GM21576 (cell line): ENCODE data around the gene CYSRT1.
A peak's percentile ranks its signal among the peaks of the same experiment; 100 is the strongest.
"Not testable (repeated sequence)": the region's sequence is repeated elsewhere in the genome, so short reads cannot be mapped to it uniquely, and the experiment has no call there.

Source experiments
- ATAC-seq: cut with Tn5 transposase; IDR thresholded peaks from one replicate; pipeline ENCODE4 v1.9.1; 2021; ENCODE audit warnings: mild to moderate bottlenecking, moderate library complexity; ENCODE audit not compliant: unreplicated experiment

CYSRT1 gene

DNA sequence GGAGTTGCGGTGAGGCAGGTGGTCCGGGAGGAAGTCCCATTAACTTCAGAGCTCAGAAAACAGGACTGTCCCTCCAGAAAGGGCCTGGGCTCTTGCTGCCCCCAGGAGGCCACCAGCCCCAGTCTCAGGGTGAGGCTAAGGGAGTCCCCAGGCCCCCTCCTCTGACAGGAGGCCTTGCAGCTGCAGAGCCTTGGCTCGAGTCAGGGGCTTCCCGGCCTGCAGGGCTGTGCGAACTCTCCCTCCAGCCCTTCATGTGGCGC is 22.9 kb downstream of the CYSRT1 start:
- ATAC-seq, result no peak

DNA sequence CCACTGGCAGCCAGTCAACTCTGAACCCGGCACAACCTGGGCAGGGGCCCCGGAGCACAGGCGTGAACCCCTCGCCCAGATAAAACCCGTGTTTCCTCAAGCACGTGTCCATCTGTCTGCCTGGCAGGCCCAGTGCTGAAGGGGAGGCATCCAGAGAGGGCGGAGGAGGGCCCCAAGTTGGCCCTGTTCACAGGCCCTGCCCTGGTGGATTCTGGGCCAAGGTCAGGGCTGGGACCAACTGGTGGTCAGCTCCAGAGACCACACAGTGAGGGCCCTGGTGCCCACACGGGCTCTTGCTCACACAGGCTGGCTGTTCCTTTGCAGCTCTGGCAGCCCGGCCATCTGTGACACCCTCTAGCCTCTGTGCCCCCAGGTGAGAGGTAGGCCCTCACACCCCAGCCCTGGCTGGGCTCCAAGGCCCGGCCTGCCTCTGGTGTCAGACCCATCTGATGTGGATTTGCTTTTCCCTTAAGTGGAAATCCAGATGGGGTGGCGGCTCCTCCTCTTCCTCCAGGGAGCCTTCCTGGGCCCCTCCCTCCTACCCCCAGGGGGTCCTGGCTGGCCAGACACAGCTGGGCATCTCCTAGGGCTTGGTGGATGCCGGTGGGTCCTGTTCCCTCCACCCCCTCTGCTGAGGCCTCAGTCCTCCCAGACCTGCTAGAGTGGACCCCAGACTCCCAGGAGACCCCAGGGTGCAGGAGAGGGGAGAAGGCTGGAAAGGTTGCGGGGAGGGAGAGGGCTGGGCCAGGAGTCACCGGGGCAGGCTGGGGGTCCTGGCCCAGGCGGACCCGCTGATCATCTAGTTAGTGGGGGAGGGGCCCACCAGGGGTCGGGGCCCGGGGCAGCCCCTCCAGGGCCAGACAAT is 25.6 kb downstream of the CYSRT1 start:
- no peak for ATAC-seq

GRCh38 chr9:137251194-137251461 is 26.2 kb downstream of the CYSRT1 start, which contains the start of gene STPG3:
Gene STPG3, plus strand, starts transcription at chr9:137251286. Its CDS starts 1 bp downstream, at chr9:137251287.
- ATAC-seq, result no peak

GRCh38 chr9:137251490-137252268 is 26.7 kb downstream of the CYSRT1 start:
- ATAC-seq, result no peak

DNA sequence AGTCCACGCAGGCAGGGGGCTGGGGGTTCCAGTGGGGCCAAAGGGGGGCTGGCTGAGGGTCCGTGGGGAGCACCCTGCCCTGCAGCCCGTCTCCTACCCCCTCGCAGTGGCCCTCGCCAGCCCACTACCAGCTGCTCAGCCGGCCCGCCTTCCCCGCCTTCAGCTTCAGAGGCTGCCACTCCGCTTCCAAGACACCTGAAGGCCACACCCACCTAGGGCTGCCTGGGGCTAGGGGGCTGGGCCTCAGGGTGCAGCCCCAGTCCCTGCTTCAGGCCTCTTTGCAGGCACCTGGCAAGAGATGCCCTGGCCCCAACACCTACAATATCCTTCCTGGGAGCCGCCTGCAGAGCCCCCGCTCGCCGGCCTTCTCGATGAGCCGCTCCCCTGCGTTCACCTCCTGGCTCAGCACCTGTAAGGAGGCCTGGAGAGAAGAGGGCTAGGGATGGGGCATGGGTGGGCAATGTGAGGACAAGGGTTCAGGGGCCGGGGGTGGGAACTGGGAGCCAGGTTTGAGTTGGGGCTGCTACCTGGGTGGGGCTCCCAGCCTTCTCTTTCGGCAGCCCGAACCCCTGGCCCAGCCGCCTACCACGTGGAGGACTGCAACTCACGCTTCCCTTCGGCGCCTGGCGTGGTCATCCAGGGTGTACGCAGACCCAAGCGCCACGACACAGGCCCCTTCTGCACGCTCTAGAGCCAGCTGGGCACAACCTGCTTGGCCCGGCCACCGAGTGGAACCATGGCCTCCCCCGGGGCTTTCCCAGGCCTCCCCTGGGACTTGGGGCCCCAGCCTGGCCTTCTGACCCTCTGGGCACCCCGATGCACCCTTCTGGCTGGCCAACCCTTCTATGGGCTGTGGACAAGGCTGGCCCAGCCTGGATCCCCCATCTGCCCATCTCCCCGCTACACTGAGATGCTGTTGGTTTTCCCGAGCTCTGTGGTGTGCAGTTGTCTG is 27.9 kb downstream of the CYSRT1 start:
- ATAC-seq, result no peak

- ATAC-seq, result no peak
Measured at GRCh38 chr9:137253717-137254623, 29.0 kb downstream of the CYSRT1 start.

- peak; percentile 65 for ATAC-seq
Measured at GRCh38 chr9:137254624-137255447, 29.9 kb downstream of the CYSRT1 start, which contains the start of gene NELFB. Gene NELFB, plus strand, starts transcription at chr9:137255327.

GRCh38 chr9:137255448-137256114 is 30.6 kb downstream of the CYSRT1 start:
- no peak for ATAC-seq

DNA sequence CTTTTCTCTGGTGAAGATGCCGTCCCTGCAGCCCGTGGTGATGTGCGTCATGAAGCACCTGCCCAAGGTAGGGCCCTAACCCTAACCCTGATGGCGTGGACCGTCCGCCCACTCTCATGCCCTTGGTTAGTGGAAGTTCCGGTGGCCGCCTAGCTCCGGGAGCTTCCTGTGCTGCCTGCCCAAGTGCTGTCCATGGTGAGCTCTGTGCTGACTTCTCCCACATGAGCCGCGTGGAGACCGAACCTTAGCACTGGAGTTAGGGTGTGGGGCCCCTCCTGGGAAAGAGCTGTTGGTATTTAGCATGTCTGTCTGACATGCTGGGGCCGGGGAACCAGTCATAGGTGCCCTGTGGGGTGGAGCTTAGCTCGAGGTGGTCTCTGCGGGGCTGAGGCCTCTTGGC is 31.4 kb downstream of the CYSRT1 start:
- ATAC-seq, result no peak

GRCh38 chr9:137256856-137257255 is 31.9 kb downstream of the CYSRT1 start:
- ATAC-seq, result no peak

DNA sequence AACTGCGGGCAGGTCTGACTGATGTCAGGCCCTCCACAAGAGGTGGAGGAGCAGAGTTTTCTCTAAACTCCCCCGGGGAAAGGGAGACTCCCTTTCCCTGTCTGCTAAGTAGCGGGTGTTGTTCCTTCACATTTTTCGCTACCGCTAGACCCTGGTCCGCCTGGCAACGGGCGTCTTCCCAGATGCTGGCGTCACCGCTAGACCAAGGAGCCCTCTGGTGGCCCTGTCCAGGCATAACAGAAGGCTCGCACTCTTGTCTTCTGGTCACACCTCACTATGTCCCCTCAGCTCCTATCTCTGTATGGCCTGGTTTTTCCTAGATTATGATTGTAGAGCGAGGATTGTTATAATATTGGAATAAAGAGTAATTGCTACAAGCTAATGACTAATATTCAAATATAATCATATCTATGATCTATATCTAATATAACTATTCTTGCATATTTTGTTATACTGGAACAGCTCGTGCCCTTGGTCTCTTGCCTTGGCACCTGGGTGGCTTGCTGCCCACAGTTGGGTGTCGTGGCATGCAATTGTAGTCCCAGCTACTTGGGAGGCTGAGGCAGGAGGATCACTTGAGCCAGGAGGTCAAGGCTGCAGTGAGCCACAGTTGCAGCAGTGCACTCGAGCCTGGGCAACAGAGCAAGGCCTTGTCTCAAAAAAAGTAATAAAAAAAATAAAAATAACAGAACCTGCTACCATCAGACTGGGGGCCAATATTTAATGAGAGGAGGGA is 37.4 kb downstream of the CYSRT1 start:
- not testable (repeated sequence) for ATAC-seq

DNA sequence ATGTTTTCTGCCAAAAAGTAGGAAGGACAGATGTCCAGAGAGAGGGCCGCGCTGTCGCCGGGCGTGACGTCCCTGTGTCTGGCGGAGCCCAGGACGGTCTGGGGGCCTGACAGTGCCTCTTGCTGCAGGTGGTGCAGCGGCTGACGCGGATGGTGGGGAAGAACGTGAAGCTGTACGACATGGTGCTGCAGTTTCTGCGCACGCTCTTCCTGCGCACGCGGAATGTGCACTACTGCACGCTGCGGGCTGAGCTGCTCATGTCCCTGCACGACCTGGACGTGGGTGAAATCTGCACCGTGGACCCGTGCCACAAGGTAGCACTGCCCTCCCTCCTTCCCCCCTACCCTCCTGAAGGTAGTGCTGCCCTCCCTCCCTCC is 37.9 kb downstream of the CYSRT1 start:
- no peak for ATAC-seq

GRCh38 chr9:137263506-137263905 is 38.5 kb downstream of the CYSRT1 start:
- ATAC-seq, result no peak

- no peak for ATAC-seq
Measured at GRCh38 chr9:137264067-137264466, 39.1 kb downstream of the CYSRT1 start.

- no peak for ATAC-seq
Measured at GRCh38 chr9:137265496-137266161, 40.7 kb downstream of the CYSRT1 start.

DNA sequence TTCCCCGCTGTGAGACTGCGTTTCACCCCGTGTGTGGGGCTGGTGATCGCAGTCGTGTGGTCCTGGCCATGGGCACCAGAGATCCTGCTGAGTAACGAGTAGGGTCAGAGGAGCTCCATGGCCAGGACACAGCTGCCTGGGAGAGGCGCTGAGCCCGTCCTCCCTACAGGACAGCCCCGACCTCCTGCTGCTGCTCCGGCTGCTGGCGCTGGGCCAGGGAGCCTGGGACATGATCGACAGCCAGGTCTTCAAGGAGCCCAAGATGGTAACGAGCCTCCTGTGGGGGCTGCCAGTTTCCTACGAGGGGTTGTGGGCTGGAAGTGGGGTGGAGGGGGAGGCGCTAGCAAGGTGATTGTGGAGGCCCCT is 41.2 kb downstream of the CYSRT1 start:
- ATAC-seq, result no peak

- ATAC-seq, result no peak
Measured at GRCh38 chr9:137266585-137267453, 41.8 kb downstream of the CYSRT1 start.
